PFSK-1 (cell line): ENCODE data around the gene GRIN2A.

Experiments
- POLR2AphosphoS5 ChIP-seq: IDR thresholded peaks from 2 replicates; pipeline ENCODE4 v1.6.1; 2012; ENCODE audit warnings: low read depth, mild to moderate bottlenecking, control low read depth, low read length, moderate library complexity
- REST ChIP-seq, 2 experiments: IDR thresholded peaks; 2 replicates each; pipeline versions ENCODE4 v1.6.1 to v1.8.0; 2011 to 2012; ENCODE audit warnings: low read depth in 2 of 2, low read length in 2 of 2, control low read depth in 1 of 2, inconsistent platforms in 1 of 2, mild to moderate bottlenecking in 1 of 2, moderate library complexity in 1 of 2; ENCODE audit not compliant: insufficient read depth in 1 of 2
- SIN3A ChIP-seq: IDR thresholded peaks from 2 replicates; pipeline ENCODE4 v1.6.1; 2012; ENCODE audit warnings: mild to moderate bottlenecking, low read length, moderate library complexity, borderline replicate concordance; ENCODE audit not compliant: insufficient read depth
- TAF1 ChIP-seq: IDR thresholded peaks from 2 replicates; pipeline ENCODE4 v1.6.1; 2012; ENCODE audit warnings: low read length, control low read depth, borderline replicate concordance; ENCODE audit not compliant: insufficient read depth

DNA sequence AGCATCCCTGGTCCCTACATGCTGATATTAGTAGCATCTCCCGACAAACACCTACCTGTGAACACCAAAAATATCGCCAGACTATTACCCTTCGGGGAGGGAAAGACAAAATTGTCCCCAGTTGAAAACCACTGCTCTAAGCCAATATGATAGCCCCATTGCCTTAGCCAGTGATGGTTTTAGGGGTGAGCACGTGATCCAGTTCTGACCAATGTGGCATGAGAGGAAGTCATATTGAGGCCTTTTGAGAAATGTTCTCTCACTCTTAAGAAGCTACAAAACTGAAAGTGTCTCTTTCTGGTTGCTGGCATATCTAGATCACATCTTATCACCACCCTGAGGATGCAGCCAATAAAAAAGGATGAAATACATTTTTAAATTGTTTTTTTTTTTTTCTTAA, 136.3 kb downstream of the GRIN2A start:
- TF ChIP-seq SIN3A (no peak), POLR2AphosphoS5 (no peak), TAF1 (no peak), REST (IDR thresholded peaks at IDR 0.05; ENCODE audit: insufficient read depth in 1 of 2, low read depth in 2 of 2, low read length in 2 of 2) (no peak)
